Activated T-cell treated with anti-CD3 and anti-CD28 coated beads, Interleukin-2, amount 50 U/mL, for 24 hours (primary cell): ENCODE measurements around the gene ABHD17A.

Source experiments
- DNase-seq: peaks from one replicate; pipeline ENCODE4 v3.0.0-alpha.2; 2020
- H3K27ac Mint-ChIP-seq: 2 replicates; pipeline ENCODE4 v1.8.0; 2020; ENCODE audit warnings: mild to moderate bottlenecking, mixed read lengths
- H3K27me3 Mint-ChIP-seq: 2 replicates; pipeline ENCODE4 v1.8.0; 2020; ENCODE audit warnings: mixed read lengths
- H3K36me3 Mint-ChIP-seq: 2 replicates; pipeline ENCODE4 v1.8.0; 2020; ENCODE audit warnings: low read depth, mixed read lengths
- H3K4me1 Mint-ChIP-seq: 2 replicates; pipeline ENCODE4 v1.8.0; 2020; ENCODE audit warnings: low read depth, mixed read lengths
- H3K4me3 Mint-ChIP-seq: 2 replicates; pipeline ENCODE4 v1.8.0; 2020; ENCODE audit warnings: mild to moderate bottlenecking, moderate library complexity, mixed read lengths
- H3K9me3 Mint-ChIP-seq: 2 replicates; pipeline ENCODE4 v1.8.0; 2020; ENCODE audit warnings: mixed read lengths

ABHD17A gene

GRCh38 chr19:1917146-1917545 lies 31.9 kb upstream of the ABHD17A start:
- Mint-ChIP-seq H3K4me1 (peaks cover 16% of the 10 kb centered on the region), H3K27me3 (no peaks in the 10 kb centered on the region), H3K9me3 (no peaks in the 10 kb centered on the region), H3K4me3 (no peak overlapping the region), H3K36me3 (peaks cover 67% of the 10 kb centered on the region), H3K27ac (no peak overlapping the region)
- DNase-seq = no peak

GRCh38 chr19:1914826-1915341 lies 29.6 kb upstream of the ABHD17A start:
- no peaks in the 10 kb centered on the region for H3K27me3 Mint-ChIP-seq
- H3K27ac Mint-ChIP-seq = no peak overlapping the region
- no peak overlapping the region for H3K4me3 Mint-ChIP-seq
- H3K36me3 Mint-ChIP-seq = peaks cover 53% of the 10 kb centered on the region
- H3K9me3 Mint-ChIP-seq = no peaks in the 10 kb centered on the region
- H3K4me1 Mint-ChIP-seq = peaks cover 24% of the 10 kb centered on the region
- no peak for DNase-seq

GRCh38 chr19:1913781-1914577 lies 28.7 kb upstream of the ABHD17A start:
- peaks cover 33% of the 10 kb centered on the region for H3K4me1 Mint-ChIP-seq
- H3K36me3 Mint-ChIP-seq = peaks cover 49% of the 10 kb centered on the region
- no peak overlapping the region for H3K4me3 Mint-ChIP-seq
- H3K9me3 Mint-ChIP-seq = no peaks in the 10 kb centered on the region
- peak overlapping the region; percentile 55 for H3K27ac Mint-ChIP-seq
- H3K27me3 Mint-ChIP-seq = no peaks in the 10 kb centered on the region
- no peak for DNase-seq

- H3K4me3 Mint-ChIP-seq = no peak overlapping the region
- peaks cover 42% of the 10 kb centered on the region for H3K4me1 Mint-ChIP-seq
- peak overlapping the region; percentile 40 for H3K27ac Mint-ChIP-seq
Observed at GRCh38 chr19:1912760-1913505, 27.6 kb upstream of the ABHD17A start.

GRCh38 chr19:1911995-1912394 lies 26.7 kb upstream of the ABHD17A start:
- H3K9me3 Mint-ChIP-seq = no peaks in the 10 kb centered on the region
- no peak overlapping the region for H3K4me3 Mint-ChIP-seq
- H3K36me3 Mint-ChIP-seq = peaks cover 40% of the 10 kb centered on the region
- no peaks in the 10 kb centered on the region for H3K27me3 Mint-ChIP-seq
- peak overlapping the region; percentile 29 for H3K27ac Mint-ChIP-seq
- peaks cover 48% of the 10 kb centered on the region for H3K4me1 Mint-ChIP-seq
- DNase-seq = no peak

More at GRCh38 chr19:1912760-1913505, 27.6 kb upstream of the ABHD17A start:
- peaks cover 44% of the 10 kb centered on the region for H3K36me3 Mint-ChIP-seq
- no peaks in the 10 kb centered on the region for H3K27me3 Mint-ChIP-seq
- H3K9me3 Mint-ChIP-seq = no peaks in the 10 kb centered on the region
- DNase-seq = no peak

GRCh38 chr19:1911098-1911497 lies 25.8 kb upstream of the ABHD17A start:
- DNase-seq = peak; percentile 49
- H3K4me1 Mint-ChIP-seq = peaks cover 48% of the 10 kb centered on the region
- peak overlapping the region; percentile 86 for H3K27ac Mint-ChIP-seq
- H3K4me3 Mint-ChIP-seq = peak overlapping the region; percentile 61
- no peaks in the 10 kb centered on the region for H3K27me3 Mint-ChIP-seq
- peaks cover 37% of the 10 kb centered on the region for H3K36me3 Mint-ChIP-seq
- no peaks in the 10 kb centered on the region for H3K9me3 Mint-ChIP-seq

- peaks cover 54% of the 10 kb centered on the region for H3K4me1 Mint-ChIP-seq
- no peak for DNase-seq
- H3K36me3 Mint-ChIP-seq = peaks cover 39% of the 10 kb centered on the region
- H3K27ac Mint-ChIP-seq = peak overlapping the region; percentile 86
- peak overlapping the region; percentile 13 for H3K4me3 Mint-ChIP-seq
- H3K27me3 Mint-ChIP-seq = no peaks in the 10 kb centered on the region
- H3K9me3 Mint-ChIP-seq = no peaks in the 10 kb centered on the region
Observed at GRCh38 chr19:1910177-1910576, 24.9 kb upstream of the ABHD17A start.

GRCh38 chr19:1909761-1910080 lies 24.4 kb upstream of the ABHD17A start:
- Mint-ChIP-seq H3K4me1 (peaks cover 57% of the 10 kb centered on the region), H3K4me3 (peak overlapping the region; percentile 49)

GRCh38 chr19:1908364-1908678 lies 23.0 kb upstream of the ABHD17A start:
- no peak overlapping the region for H3K27ac Mint-ChIP-seq
- H3K4me3 Mint-ChIP-seq = no peak overlapping the region
- peaks cover 62% of the 10 kb centered on the region for H3K4me1 Mint-ChIP-seq
- peaks cover 30% of the 10 kb centered on the region for H3K36me3 Mint-ChIP-seq
- no peak for DNase-seq
- H3K9me3 Mint-ChIP-seq = no peaks in the 10 kb centered on the region
- no peaks in the 10 kb centered on the region for H3K27me3 Mint-ChIP-seq

More at GRCh38 chr19:1909761-1910080, 24.4 kb upstream of the ABHD17A start:
- Mint-ChIP-seq H3K27ac (peak overlapping the region; percentile 86), H3K9me3 (no peaks in the 10 kb centered on the region), H3K27me3 (no peaks in the 10 kb centered on the region), H3K36me3 (peaks cover 36% of the 10 kb centered on the region)
- no peak for DNase-seq

GRCh38 chr19:1907563-1908363 lies 22.5 kb upstream of the ABHD17A start:
- Mint-ChIP-seq H3K27ac (no peak overlapping the region), H3K4me3 (no peak overlapping the region), H3K36me3 (peaks cover 25% of the 10 kb centered on the region), H3K9me3 (no peaks in the 10 kb centered on the region), H3K27me3 (no peaks in the 10 kb centered on the region), H3K4me1 (peaks cover 64% of the 10 kb centered on the region)
- DNase-seq = no peak

GRCh38 chr19:1906985-1907562 lies 21.8 kb upstream of the ABHD17A start:
- Mint-ChIP-seq H3K9me3 (no peaks in the 10 kb centered on the region), H3K27ac (peak overlapping the region; percentile 67), H3K27me3 (no peaks in the 10 kb centered on the region), H3K4me1 (peaks cover 66% of the 10 kb centered on the region), H3K36me3 (peaks cover 24% of the 10 kb centered on the region), H3K4me3 (peak overlapping the region; percentile 45)
- DNase-seq = no peak

- Mint-ChIP-seq H3K27ac (peak overlapping the region; percentile 95), H3K4me1 (peaks cover 60% of the 10 kb centered on the region), H3K27me3 (no peaks in the 10 kb centered on the region), H3K36me3 (peaks cover 23% of the 10 kb centered on the region), H3K9me3 (no peaks in the 10 kb centered on the region), H3K4me3 (peak overlapping the region; percentile 89)
- no peak for DNase-seq
Observed at GRCh38 chr19:1905863-1906375, 20.6 kb upstream of the ABHD17A start.

- H3K9me3 Mint-ChIP-seq = no peaks in the 10 kb centered on the region
- H3K4me3 Mint-ChIP-seq = peak within 1 kb of the TSS; percentile 89
- peaks cover 21% of the 10 kb centered on the region for H3K36me3 Mint-ChIP-seq
- H3K27ac Mint-ChIP-seq = peak within 1 kb of the TSS; percentile 95
- peak; percentile 98 for DNase-seq
- peaks cover 56% of the 10 kb centered on the region for H3K4me1 Mint-ChIP-seq
- no peaks in the 10 kb centered on the region for H3K27me3 Mint-ChIP-seq
Observed at GRCh38 chr19:1905110-1905862, 20.0 kb upstream of the ABHD17A start, which contains the start of the genes ADAT3 and SCAMP4. TSS of gene ADAT3 (plus strand) at chr19:1905399. CDS start at chr19:1912048, 6,649 bp downstream. TSS of gene SCAMP4 (plus strand) at chr19:1905399. CDS start at chr19:1915020, 9,621 bp downstream.
